ENCODE data around the gene GCSAM.
A peak's percentile ranks its signal among the peaks of the same experiment; 100 is the strongest.

GCSAM gene

DNA sequence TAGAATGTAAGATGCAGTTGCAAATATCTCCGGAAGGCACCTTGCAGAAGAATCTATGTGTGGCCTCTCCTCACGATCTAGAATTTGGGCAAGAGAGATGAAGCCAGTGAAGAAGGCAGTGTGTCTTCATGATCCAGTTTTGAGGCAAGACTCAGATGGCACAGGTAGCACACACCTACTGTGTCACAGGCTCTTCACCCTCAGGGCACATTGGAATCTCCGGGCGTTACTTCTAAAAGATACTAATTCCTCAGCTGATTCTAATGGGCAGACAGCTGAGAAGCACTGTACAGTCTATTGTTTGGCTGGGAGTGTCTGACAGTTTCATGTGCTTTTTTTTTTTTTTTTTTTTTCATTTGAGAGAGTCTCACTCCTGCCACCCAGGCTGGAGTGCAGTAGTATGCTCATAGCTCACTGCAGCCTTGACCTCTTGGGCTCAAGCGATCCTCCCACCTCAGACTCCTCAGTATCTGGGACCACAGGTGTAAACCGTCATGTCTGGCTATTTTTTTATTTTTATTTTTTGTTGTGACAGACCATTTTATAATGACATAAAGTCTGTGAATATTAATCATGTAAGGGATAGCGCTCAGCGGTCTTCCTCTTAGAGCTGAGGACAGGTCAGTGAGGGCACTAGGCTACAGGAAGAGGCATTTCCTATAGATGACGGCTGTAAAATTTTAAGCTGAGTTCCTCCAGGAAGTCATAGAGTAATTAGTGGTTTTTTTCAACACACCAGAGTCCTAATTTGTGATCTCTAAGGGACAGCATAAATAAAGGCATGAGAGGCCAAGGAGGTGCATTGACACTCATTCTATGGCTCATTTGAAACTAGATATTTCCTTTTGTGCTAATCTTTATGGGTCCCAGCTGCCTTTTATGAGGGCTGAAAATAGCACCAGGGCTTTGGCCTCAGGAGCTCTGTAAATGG, 42.8 kb downstream of the GCSAM start:
- no peak overlapping the region for H2BK5ac ChIP-seq (ENCODE audit: low read length)
- H2BK12ac ChIP-seq (ENCODE audit: low read length): no peak overlapping the region
- DNase-seq (ENCODE audit: low spot score): no peak
- H3K9ac ChIP-seq (ENCODE audit: low read depth, low read length, poor library complexity): no peak overlapping the region
- H3K27ac ChIP-seq (replicated peaks; ENCODE audit: low read length): no peak overlapping the region
- H2BK15ac ChIP-seq (ENCODE audit: low read length): no peak overlapping the region
- peaks cover 0 to 27% (median 15%) of the 10 kb centered on the region in 3 experiments for H3K27me3 ChIP-seq (ENCODE audit: control insufficient read depth in 3 of 3, insufficient read depth in 3 of 3, low read depth in 1 of 3, low read length in 3 of 3)
- H2AK5ac ChIP-seq (ENCODE audit: low read depth, low read length): no peak overlapping the region
- H3K9me3 ChIP-seq (replicated peaks in 1 of 2; ENCODE audit: control insufficient read depth in 2 of 2, insufficient read depth in 1 of 2, low read depth in 1 of 2, low read length in 2 of 2): no peaks in the 10 kb centered on the region
- peaks cover 16 to 19% of the 10 kb centered on the region in 2 donors for H3K4me1 ChIP-seq (ENCODE audit: control insufficient read depth in 2 of 2, insufficient read depth in 1 of 2, low read depth in 1 of 2, low read length in 2 of 2)
- H2AFZ ChIP-seq (ENCODE audit: low read length): peak overlapping the region; percentile 21
- no CpG with 5 or more reads among the region's 9 CpGs for WGBS, 2 donors (ENCODE audit: extremely low coverage in 2 of 2, insufficient read length in 2 of 2, insufficient replicate concordance in 1 of 2)
- H3K79me1 ChIP-seq (ENCODE audit: low read depth, low read length): no peaks in the 10 kb centered on the region
- H3K23ac ChIP-seq (ENCODE audit: low read depth, low read length, poor library complexity): no peak overlapping the region
- H3K18ac ChIP-seq (ENCODE audit: low read length): no peak overlapping the region
- H4K8ac ChIP-seq (ENCODE audit: low read depth, low read length): no peak overlapping the region
- H3K36me3 ChIP-seq (replicated peaks in 1 of 2; ENCODE audit: control insufficient read depth in 2 of 2, insufficient read depth in 2 of 2, low read length in 2 of 2): no peaks in the 10 kb centered on the region
- no peak overlapping the region for H4K91ac ChIP-seq (ENCODE audit: low read depth, low read length, poor library complexity)
- H2BK120ac ChIP-seq (ENCODE audit: low read depth, low read length): no peak overlapping the region
- no peak overlapping the region for H3K4ac ChIP-seq (ENCODE audit: low read length)
- no peak overlapping the region for H3K4me3 ChIP-seq (ENCODE audit: low read length in 2 of 2)
- H3K4me2 ChIP-seq (ENCODE audit: insufficient read depth, low read length, poor library complexity, severe bottlenecking): no peak overlapping the region
- no peak overlapping the region for H3K14ac ChIP-seq (ENCODE audit: low read length)

DNA sequence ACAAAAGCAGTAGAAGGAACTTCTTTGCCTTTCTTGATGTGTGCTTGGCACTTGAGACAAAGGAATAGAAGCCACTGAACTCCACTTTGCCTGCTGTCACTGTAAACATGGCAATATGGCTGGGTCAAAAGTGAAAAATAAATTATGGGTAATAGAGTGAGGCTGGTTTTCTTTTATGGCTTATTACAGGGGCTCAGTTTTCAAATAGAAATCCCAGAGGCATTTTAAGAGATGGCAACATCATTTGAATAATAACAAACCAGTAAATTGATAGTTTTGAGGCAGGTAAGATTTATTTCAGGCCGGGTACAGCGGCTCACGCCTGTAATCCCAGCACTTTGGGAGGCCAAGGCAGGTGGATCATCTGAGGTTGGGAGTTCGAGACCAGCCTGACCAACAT, 44.1 kb downstream of the GCSAM start:
- Histone ChIP-seq H3K14ac (ENCODE audit: low read length) (no peak overlapping the region), H3K9ac (ENCODE audit: low read depth, low read length, poor library complexity) (no peak overlapping the region), H3K27ac (replicated peaks; ENCODE audit: low read length) (no peak overlapping the region), H3K4me1 (ENCODE audit: control insufficient read depth in 2 of 2, insufficient read depth in 1 of 2, low read depth in 1 of 2, low read length in 2 of 2) (peaks cover 16 to 19% of the 10 kb centered on the region in 2 donors), H3K27me3 (ENCODE audit: control insufficient read depth in 3 of 3, insufficient read depth in 3 of 3, low read depth in 1 of 3, low read length in 3 of 3) (peaks cover 0 to 40% (median 18%) of the 10 kb centered on the region in 3 experiments), H3K4me2 (ENCODE audit: insufficient read depth, low read length, poor library complexity, severe bottlenecking) (no peak overlapping the region), H3K4ac (ENCODE audit: low read length) (no peak overlapping the region), H2BK120ac (ENCODE audit: low read depth, low read length) (no peak overlapping the region), H2BK12ac (ENCODE audit: low read length) (no peak overlapping the region), H4K8ac (ENCODE audit: low read depth, low read length) (no peak overlapping the region), H2BK5ac (ENCODE audit: low read length) (no peak overlapping the region), H3K9me3 (replicated peaks in 1 of 2; ENCODE audit: control insufficient read depth in 2 of 2, insufficient read depth in 1 of 2, low read depth in 1 of 2, low read length in 2 of 2) (no peaks in the 10 kb centered on the region), H3K18ac (ENCODE audit: low read length) (no peak overlapping the region), H3K79me1 (ENCODE audit: low read depth, low read length) (no peaks in the 10 kb centered on the region), H3K23ac (ENCODE audit: low read depth, low read length, poor library complexity) (no peak overlapping the region), H3K4me3 (ENCODE audit: low read length in 2 of 2) (no peak overlapping the region), H2AK5ac (ENCODE audit: low read depth, low read length) (no peak overlapping the region), H3K36me3 (replicated peaks in 1 of 2; ENCODE audit: control insufficient read depth in 2 of 2, insufficient read depth in 2 of 2, low read length in 2 of 2) (no peaks in the 10 kb centered on the region), H2AFZ (ENCODE audit: low read length) (no peak overlapping the region), H4K91ac (ENCODE audit: low read depth, low read length, poor library complexity) (no peak overlapping the region), H2BK15ac (ENCODE audit: low read length) (no peak overlapping the region)
- no CpG with 5 or more reads among the region's 4 CpGs for WGBS, 2 donors (ENCODE audit: extremely low coverage in 2 of 2, insufficient read length in 2 of 2, insufficient replicate concordance in 1 of 2)
- no peak for DNase-seq (ENCODE audit: low spot score)

DNA sequence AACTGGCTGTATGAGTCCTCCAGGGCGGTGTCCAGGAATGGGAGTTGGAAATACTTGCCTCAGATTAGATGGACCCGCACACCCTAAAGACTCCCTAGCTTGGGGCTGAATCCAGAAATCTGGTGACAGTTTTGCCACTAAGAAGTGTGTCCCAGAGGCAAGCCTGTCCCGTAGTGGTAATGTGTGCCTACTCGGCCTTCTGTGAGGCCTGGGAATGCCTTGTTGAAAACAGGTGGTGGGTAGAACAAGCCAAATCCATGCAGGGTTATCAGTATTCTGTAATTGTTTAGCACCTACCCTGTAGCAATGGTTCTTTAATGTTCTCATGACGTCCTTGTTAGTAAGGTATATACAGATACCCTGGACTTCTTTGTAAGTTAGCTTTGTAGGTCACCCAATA, 45.3 kb downstream of the GCSAM start:
- H3K79me1 ChIP-seq (ENCODE audit: low read depth, low read length): no peaks in the 10 kb centered on the region
- H3K18ac ChIP-seq (ENCODE audit: low read length): no peak overlapping the region
- no peak overlapping the region for H3K27ac ChIP-seq (replicated peaks; ENCODE audit: low read length)
- no peak overlapping the region for H3K4ac ChIP-seq (ENCODE audit: low read length)
- no peak overlapping the region for H2AK5ac ChIP-seq (ENCODE audit: low read depth, low read length)
- DNase-seq (ENCODE audit: low spot score): no peak
- H2BK5ac ChIP-seq (ENCODE audit: low read length): no peak overlapping the region
- no peaks in the 10 kb centered on the region for H3K36me3 ChIP-seq (replicated peaks in 1 of 2; ENCODE audit: control insufficient read depth in 2 of 2, insufficient read depth in 2 of 2, low read length in 2 of 2)
- no peak overlapping the region for H2AFZ ChIP-seq (ENCODE audit: low read length)
- H4K8ac ChIP-seq (ENCODE audit: low read depth, low read length): no peak overlapping the region
- WGBS, 2 donors (ENCODE audit: extremely low coverage in 2 of 2, insufficient read length in 2 of 2, insufficient replicate concordance in 1 of 2): no CpG with 5 or more reads among the region's 5 CpGs
- no peaks in the 10 kb centered on the region for H3K9me3 ChIP-seq (replicated peaks in 1 of 2; ENCODE audit: control insufficient read depth in 2 of 2, insufficient read depth in 1 of 2, low read depth in 1 of 2, low read length in 2 of 2)
- no peak overlapping the region for H3K23ac ChIP-seq (ENCODE audit: low read depth, low read length, poor library complexity)
- no peak overlapping the region for H3K4me3 ChIP-seq (ENCODE audit: low read length in 2 of 2)
- no peak overlapping the region for H3K14ac ChIP-seq (ENCODE audit: low read length)
- H3K27me3 ChIP-seq (ENCODE audit: control insufficient read depth in 3 of 3, insufficient read depth in 3 of 3, low read depth in 1 of 3, low read length in 3 of 3): peaks cover 0 to 49% (median 18%) of the 10 kb centered on the region in 3 experiments
- no peak overlapping the region for H2BK120ac ChIP-seq (ENCODE audit: low read depth, low read length)
- H2BK15ac ChIP-seq (ENCODE audit: low read length): no peak overlapping the region
- no peak overlapping the region for H4K91ac ChIP-seq (ENCODE audit: low read depth, low read length, poor library complexity)
- no peak overlapping the region for H3K9ac ChIP-seq (ENCODE audit: low read depth, low read length, poor library complexity)
- H2BK12ac ChIP-seq (ENCODE audit: low read length): no peak overlapping the region
- peaks cover 11 to 13% of the 10 kb centered on the region in 2 donors for H3K4me1 ChIP-seq (ENCODE audit: control insufficient read depth in 2 of 2, insufficient read depth in 1 of 2, low read depth in 1 of 2, low read length in 2 of 2)
- no peak overlapping the region for H3K4me2 ChIP-seq (ENCODE audit: insufficient read depth, low read length, poor library complexity, severe bottlenecking)

DNA sequence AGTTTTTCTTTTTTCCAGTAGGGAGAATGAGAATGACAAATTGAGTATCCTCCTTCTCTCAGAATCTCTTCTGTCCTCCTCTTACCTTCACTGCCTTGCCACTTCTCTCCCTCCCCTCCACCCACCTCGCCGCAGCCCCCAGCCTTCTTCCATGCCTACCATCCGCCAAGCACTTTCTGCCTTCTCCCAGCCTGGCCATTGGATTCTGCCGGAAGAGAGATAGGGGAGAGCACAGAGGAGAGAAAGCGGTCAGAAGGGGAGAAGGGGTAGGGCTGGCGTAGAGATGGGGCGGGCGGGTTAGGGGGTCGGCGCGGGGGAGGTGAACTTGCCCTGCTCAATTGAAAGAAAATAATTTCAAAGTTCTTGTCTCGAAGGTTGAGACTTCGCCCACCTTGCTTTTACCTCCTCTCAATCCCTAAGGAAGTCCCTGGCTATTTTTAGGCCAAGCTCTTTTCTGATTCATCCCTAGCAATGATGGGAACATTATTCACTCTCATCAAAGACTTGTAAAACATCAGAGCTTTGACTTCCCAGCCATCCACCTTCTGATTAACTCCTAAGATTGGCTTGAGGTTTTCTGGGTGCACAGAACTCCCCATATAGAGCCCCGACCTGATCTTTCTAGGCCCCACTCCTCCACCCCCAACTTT, 46.0 kb downstream of the GCSAM start:
- Histone ChIP-seq H4K8ac (ENCODE audit: low read depth, low read length) (no peak overlapping the region), H2AK5ac (ENCODE audit: low read depth, low read length) (no peak overlapping the region), H3K14ac (ENCODE audit: low read length) (no peak overlapping the region), H3K27me3 (ENCODE audit: control insufficient read depth in 3 of 3, insufficient read depth in 3 of 3, low read depth in 1 of 3, low read length in 3 of 3) (peaks cover 0 to 52% (median 18%) of the 10 kb centered on the region in 3 experiments), H4K91ac (ENCODE audit: low read depth, low read length, poor library complexity) (no peak overlapping the region), H2BK120ac (ENCODE audit: low read depth, low read length) (no peak overlapping the region), H2AFZ (ENCODE audit: low read length) (peak overlapping the region; percentile 97), H3K79me1 (ENCODE audit: low read depth, low read length) (no peaks in the 10 kb centered on the region), H2BK15ac (ENCODE audit: low read length) (no peak overlapping the region), H3K18ac (ENCODE audit: low read length) (peak overlapping the region; percentile 46), H2BK5ac (ENCODE audit: low read length) (no peak overlapping the region), H3K23ac (ENCODE audit: low read depth, low read length, poor library complexity) (no peak overlapping the region), H3K27ac (replicated peaks; ENCODE audit: low read length) (no peak overlapping the region), H3K9me3 (replicated peaks in 1 of 2; ENCODE audit: control insufficient read depth in 2 of 2, insufficient read depth in 1 of 2, low read depth in 1 of 2, low read length in 2 of 2) (no peaks in the 10 kb centered on the region), H3K4me3 (ENCODE audit: low read length in 2 of 2) (peak overlapping the region; percentile 10 to 52), H2BK12ac (ENCODE audit: low read length) (no peak overlapping the region), H3K36me3 (replicated peaks in 1 of 2; ENCODE audit: control insufficient read depth in 2 of 2, insufficient read depth in 2 of 2, low read length in 2 of 2) (no peaks in the 10 kb centered on the region), H3K4ac (ENCODE audit: low read length) (no peak overlapping the region), H3K9ac (ENCODE audit: low read depth, low read length, poor library complexity) (no peak overlapping the region), H3K4me2 (ENCODE audit: insufficient read depth, low read length, poor library complexity, severe bottlenecking) (peak overlapping the region; percentile 89), H3K4me1 (ENCODE audit: control insufficient read depth in 2 of 2, insufficient read depth in 1 of 2, low read depth in 1 of 2, low read length in 2 of 2) (peaks cover 7 to 9% of the 10 kb centered on the region in 2 donors)
- WGBS, 2 donors (ENCODE audit: extremely low coverage in 2 of 2, insufficient read length in 2 of 2, insufficient replicate concordance in 1 of 2): no CpG with 5 or more reads among the region's 14 CpGs
- no peak for DNase-seq (ENCODE audit: low spot score)
